Suppressor macrophage treated with lipopolysaccharide for 1 hour (primary cell): Measurements from ENCODE around the gene IFT122.
"Not testable (repeated sequence)": the region's sequence is repeated elsewhere in the genome, so short reads cannot be mapped to it uniquely, and the experiment has no call there.

Source experiments
- DNase-seq, 3 donors: peaks; one replicate each; pipeline ENCODE4 v3.0.0-alpha.2; 2020 to 2022

IFT122 gene, protein sequence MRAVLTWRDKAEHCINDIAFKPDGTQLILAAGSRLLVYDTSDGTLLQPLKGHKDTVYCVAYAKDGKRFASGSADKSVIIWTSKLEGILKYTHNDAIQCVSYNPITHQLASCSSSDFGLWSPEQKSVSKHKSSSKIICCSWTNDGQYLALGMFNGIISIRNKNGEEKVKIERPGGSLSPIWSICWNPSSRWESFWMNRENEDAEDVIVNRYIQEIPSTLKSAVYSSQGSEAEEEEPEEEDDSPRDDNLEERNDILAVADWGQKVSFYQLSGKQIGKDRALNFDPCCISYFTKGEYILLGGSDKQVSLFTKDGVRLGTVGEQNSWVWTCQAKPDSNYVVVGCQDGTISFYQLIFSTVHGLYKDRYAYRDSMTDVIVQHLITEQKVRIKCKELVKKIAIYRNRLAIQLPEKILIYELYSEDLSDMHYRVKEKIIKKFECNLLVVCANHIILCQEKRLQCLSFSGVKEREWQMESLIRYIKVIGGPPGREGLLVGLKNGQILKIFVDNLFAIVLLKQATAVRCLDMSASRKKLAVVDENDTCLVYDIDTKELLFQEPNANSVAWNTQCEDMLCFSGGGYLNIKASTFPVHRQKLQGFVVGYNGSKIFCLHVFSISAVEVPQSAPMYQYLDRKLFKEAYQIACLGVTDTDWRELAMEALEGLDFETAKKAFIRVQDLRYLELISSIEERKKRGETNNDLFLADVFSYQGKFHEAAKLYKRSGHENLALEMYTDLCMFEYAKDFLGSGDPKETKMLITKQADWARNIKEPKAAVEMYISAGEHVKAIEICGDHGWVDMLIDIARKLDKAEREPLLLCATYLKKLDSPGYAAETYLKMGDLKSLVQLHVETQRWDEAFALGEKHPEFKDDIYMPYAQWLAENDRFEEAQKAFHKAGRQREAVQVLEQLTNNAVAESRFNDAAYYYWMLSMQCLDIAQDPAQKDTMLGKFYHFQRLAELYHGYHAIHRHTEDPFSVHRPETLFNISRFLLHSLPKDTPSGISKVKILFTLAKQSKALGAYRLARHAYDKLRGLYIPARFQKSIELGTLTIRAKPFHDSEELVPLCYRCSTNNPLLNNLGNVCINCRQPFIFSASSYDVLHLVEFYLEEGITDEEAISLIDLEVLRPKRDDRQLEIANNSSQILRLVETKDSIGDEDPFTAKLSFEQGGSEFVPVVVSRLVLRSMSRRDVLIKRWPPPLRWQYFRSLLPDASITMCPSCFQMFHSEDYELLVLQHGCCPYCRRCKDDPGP

GRCh38 chr3:129439817-129440617 is at the start of gene IFT122, which contains the start of gene MBD4:
IFT122 (plus strand) TSS chr3:129440224; CDS start chr3:129440331, 107 bp downstream.
MBD4 (minus strand) TSS chr3:129439948; CDS start chr3:129439833, 115 bp downstream.
- peak; percentile 99 to 100 (median 100) for DNase-seq

DNA sequence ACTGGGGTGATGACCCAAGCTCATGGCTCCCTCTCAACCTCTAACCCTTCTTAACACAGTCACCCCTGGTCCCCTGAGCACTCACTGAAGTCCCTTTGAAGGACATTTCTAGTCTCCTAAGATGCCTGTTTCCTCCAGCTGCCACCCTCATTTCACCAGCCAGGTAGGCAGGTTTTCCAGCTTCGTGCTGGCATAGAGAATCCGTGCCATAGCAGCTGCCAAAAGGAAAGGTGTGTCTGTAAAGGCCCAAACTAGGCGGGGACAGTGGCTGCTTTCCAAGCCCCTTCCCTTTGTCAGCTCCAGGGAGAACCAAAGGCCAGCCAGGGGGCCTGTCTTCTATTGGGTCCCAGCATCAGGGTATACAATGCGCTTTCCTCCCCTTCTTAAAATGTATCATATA is 48.4 kb upstream of the IFT122 start:
- DNase-seq, result not testable (repeated sequence)

DNA sequence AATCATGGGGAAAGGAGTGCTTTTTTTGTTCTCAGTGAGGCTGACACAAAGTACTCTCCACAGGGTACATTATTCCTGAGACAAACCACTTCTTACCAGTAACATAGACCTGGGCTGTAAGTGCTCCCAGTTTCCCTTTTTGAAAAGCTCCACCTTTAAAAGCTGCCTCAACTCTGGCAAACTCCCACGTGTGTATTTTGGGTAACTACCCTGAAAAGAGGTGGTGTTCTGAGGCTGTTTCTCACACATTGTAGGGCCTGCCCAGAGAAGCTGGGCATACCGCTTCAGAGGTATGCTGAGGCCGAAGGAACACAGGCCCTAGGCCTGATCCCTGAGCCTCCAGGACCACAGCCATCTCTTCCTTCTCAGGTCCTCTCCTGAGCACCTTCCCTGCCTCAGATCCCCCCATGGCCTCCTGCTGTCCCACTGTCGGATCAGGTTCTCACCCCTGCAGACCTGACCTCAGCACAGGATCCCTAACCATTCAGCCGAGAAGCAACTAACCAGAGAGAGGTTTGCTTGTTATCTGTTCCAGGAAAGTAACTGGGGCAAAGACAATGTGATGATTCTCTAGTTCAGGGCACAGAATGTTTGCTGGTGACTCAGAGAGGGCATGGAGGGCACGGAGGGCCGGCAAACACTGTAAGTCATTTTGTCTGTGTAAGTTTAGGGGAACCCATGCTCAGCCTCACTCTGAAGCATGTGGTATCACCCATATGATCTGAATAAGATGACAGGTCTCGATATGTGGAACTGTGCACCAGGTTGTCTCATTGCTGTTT is 47.7 kb upstream of the IFT122 start:
- DNase-seq, result not testable (repeated sequence)

DNA sequence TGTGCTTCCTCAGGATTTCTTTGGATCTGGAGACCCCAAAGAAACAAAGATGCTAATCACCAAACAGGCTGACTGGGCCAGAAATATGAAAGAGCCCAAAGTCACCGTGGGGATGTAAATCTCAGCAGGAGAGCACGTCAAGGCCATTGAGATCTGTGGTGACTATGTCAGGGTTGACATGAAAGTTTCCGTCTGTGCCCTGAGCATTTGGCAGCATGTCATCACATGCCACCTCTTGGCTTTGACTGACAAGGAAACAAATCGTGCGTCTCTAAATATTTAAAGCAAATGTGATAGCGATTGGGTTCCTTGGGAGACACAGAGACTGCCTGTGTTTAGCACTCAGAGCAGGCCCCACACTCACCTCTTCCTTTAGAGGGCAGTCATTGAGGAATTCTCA is 46.8 kb upstream of the IFT122 start:
- DNase-seq, result no peak

- DNase-seq, result not testable (repeated sequence)
These were observed 46.1 kb upstream of the IFT122 start for GRCh38 chr3:129393760-129394564.

GRCh38 chr3:129398803-129399144 is 41.2 kb upstream of the IFT122 start:
- peak in 2 of 3 donors; percentile 24 to 42 for DNase-seq

- DNase-seq, result peak; percentile 93 to 98 (median 97)
These were observed 40.7 kb upstream of the IFT122 start for GRCh38 chr3:129399145-129399894.

GRCh38 chr3:129399895-129400357 is 40.1 kb upstream of the IFT122 start:
- no peak for DNase-seq

DNA sequence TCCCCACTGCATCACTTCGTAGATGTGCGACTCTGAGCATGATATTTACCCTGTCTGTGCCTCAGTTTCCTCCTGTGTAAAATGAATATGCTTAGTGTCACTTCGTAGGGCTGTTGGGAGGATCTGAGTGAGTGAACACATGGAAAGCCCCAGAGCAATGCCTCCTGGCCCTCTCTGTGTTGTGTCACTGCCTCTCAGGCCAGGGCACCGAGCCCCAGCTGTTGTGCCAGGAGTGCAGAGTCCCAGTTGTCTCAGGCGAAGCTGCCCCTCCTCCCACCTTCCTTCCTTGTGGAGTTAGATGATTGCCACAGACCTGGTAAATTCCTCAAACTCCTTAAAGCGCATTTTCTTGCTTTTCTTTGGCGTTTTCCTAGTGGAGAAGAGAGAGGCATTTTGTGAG is 37.8 kb upstream of the IFT122 start:
- no peak for DNase-seq

DNA sequence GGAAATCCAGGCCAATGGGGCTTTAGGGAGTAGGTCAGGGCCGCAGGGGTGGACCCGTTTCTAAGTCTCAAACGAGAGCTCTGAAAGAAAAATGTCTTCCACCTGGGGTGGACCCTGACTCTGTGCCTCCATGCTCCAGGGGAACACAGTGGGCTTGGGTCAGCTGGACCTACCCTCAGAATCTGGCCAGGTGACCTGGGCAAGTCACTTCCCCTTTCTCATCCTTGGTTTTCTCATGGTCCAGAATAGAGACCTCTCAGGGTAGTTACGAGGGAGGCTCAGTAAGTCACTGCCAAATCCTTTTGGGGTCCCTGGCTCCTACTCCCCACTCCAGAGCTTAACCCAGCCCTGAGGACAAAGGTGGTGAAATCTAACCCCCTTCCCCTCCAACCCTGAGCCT is 37.4 kb upstream of the IFT122 start:
- DNase-seq, result no peak

- DNase-seq, result no peak
These were observed 36.6 kb upstream of the IFT122 start for GRCh38 chr3:129403450-129403849.

- no peak for DNase-seq
These were observed 35.9 kb upstream of the IFT122 start for GRCh38 chr3:129404130-129404529.

- DNase-seq, result no peak
These were observed 35.4 kb upstream of the IFT122 start for GRCh38 chr3:129404610-129405009.

DNA sequence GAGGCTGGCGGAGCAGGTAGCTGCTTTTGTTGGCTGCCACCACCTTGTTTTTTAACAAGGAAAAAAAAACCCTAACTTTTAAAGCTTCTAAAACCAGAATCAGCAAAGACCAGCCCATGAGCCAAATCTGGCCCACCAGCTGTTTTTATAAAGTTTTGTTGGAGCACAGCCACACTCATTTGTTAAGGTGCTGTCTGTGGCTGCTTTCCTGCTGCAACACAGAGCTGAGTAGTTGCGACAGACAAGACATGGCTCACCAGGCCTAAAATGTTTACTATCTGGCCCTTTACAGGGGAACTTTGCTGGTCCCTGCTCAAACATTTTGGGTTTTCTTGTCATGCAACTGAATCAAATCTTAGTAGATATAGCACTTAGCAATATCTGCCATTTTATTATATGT is 30.5 kb upstream of the IFT122 start:
- no peak for DNase-seq

DNA sequence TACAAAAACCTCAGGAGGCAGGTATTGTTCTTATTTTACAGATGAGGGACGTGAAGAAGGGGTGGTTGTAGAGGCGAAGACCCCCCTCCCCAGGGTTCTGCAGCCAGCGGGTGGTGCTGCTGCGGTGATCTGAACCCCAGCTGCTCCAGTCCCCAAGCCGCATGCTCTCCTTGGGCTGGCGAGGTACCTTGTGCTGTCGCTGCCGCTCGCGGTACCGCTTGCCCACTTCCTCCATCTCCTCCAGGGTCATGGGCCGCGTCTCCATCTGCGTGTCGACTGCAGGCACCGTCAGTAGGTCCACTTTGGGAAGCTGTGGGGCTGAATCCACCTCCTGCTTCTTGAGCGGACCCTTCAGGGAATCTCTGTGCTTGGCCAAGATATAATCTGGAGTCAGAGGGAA is 29.1 kb upstream of the IFT122 start:
- no peak for DNase-seq

DNA sequence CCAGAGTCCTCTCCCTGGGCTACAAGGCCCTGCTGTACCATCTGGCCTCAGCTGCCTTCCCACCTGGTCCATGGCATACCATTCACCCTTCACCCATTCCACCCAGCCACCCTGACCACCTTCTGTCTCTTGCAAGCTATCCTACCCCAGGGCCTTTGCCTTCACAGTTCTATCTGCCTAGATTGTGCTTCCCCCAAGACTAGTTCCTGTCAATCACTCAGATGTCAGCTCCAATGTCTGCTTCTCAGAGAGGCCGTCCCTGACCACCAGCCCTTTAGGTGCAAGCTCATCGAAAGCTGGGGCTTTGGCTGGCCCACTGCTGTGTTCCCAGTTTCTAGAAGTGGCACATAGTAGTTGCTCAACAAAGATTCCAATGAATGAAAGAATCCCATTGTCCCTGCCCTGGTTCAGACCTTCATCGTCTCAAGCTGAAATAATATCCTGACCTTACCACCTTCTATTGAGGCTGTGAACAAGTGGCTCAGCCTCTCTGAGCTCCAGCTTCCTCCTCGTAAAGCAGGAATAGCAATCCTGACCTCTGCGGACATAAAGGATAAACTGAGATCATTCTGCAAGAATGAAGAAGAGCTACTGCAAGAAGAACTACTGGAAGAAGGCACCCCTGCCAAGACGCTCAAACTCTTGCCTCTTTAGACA is 27.4 kb upstream of the IFT122 start:
- DNase-seq, result no peak

DNA sequence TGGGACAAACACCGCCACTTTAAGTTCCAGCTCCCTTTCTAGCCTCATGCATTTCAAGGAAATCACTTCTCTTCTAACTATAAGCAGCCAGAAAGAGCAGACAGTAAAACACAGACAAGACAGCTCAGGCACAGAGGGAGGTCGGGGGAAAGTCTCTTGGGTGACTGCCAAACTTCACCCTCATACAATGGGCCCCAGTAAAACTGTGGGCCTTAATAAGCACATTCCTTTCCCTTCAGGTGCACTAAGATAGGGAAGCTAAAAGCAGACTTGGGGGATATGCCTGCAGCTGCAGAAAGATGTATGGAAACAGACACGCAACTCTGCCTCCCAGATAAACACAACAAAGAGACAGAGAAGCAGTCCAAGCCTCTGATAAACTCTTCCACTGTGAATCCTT is 26.8 kb upstream of the IFT122 start:
- DNase-seq, result not testable (repeated sequence)

DNA sequence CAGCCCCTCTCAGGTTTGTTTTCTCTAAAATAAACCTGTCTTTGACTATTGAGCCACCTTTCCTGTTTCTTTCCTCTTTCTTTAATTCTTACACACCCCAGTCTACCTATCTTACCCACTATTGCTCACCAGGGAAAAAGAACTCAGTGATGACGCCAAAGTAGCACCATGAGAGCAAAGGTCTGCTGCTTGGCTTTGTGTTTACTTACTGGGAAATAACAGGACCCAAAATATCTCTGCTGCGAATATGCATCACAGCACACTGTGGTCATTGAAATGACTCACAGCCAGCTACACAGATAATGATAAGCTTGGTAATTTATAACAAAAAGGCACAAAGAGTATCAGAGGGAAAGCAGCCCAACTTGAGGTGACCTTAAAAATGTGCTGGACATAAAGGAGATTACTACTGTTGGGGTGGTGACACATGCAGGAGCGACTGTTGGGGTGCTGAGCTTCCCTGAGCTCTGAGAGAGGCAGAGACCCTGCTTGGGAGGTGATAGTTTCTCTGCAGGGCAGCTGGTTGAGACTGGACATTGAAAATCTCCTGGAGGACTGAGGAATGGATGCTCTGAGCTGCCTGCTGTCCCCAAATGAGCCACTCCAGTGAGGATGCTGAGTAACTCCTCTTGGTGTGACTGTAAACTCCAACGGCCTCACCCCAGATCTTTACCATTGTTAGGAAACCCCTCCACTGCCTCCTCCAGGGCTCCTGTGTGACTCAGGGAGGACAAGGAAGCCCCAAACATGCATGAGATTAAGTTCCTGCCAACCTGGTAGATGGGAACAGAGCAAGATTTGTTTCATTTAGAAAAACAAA is 26.1 kb upstream of the IFT122 start:
- no peak for DNase-seq
